Heart left ventricle (tissue), 13 donors: ENCODE results near the gene CACNA2D1.

Source experiments
- CTCF ChIP-seq, 12 donors: fragments of 200-600 bp; sonication (generic) in 4 of 12; IDR thresholded peaks; one replicate each; pipeline versions ENCODE4 v1.5.0 to v1.8.0; 2018 to 2022; ENCODE audit warnings: antibody characterized with exemption in 12 of 12, mild to moderate bottlenecking in 5 of 12
- POLR2A ChIP-seq, 2 donors: fragments of 450-650 bp; IDR thresholded peaks; one replicate each; pipeline ENCODE4 v1.6.1; 2017; ENCODE audit warnings: antibody characterized with exemption in 2 of 2, mild to moderate bottlenecking in 2 of 2, moderate library complexity in 2 of 2
- donor health status: ischemic (EF 13 %, LVEDD 7.1; RV severe dilation, severe dysfunction).
- donor health status: DM: no; HTN: yes; CAD: no.
- donor health status: DM: no; HTN: no; CAD: no.
- donor health status: ischemic (EF 25% LVEDD 6.9; RV normal size, moderate dysfunction).
- donor health status: ischemic (EF 25% LVEDD 5.7; RV mildly dilated, moderate dysfunction).
- donor health status: ischemic (EF 35%, LVEDD 5.7; RV mildly dilated, moderate dysfunction).
- donor health status: nonischemic (EF 11% LVEDD 7.7; RV severe dilation, severe dysfunction).
- donor health status: DM: yes; HTN: yes; CAD: no.
- donor health status: PGD.
- donor health status: ischemic (EF 29% LVEDD 5.4; RV normal size, mild dysfunction).
- donor health status: nonischemic (EF 23%, LVEDD 6.1; RV moderate dilation, normal function).

GRCh38 chr7:82050792-82051191 lies 392.8 kb downstream of the CACNA2D1 start:
- no peak for TF ChIP-seq CTCF (IDR thresholded peaks at IDR 0.05)
- TF ChIP-seq POLR2A (IDR thresholded peaks at IDR 0.05), result no peak
